GM13977 (cell line): Measurements from ENCODE around the gene BDKRB1.

ENCODE experiments used
- DNase-seq: peaks from one replicate; pipeline ENCODE4 v3.0.0; 2012; ENCODE audit warnings: low spot score
- CTCF ChIP-seq: IDR thresholded peaks from 2 replicates; pipeline ENCODE4 v1.5.1; 2012; ENCODE audit warnings: mild to moderate bottlenecking, control low read depth; ENCODE audit not compliant: insufficient read depth; ENCODE audit errors: extremely low read depth, missing control alignments
- in situ Hi-C: fragments of 300-500 bp; cut with MboI; formaldehyde crosslinking; loops from one replicate; pipeline ENCODE4 v1.12.0; 2022; ENCODE audit warnings: low sequenced_read_pairs, low pct_unique_long_range_greater_than_20kb, mixed read lengths, inconsistent platforms; ENCODE audit not compliant: unreplicated experiment

The BDKRB1 gene

GRCh38 chr14:96252999-96253539 lies 2.9 kb upstream of the BDKRB1 start:
- in situ Hi-C loops, result no loop called here
- no peak for TF ChIP-seq CTCF
- no peak for DNase-seq

- no peak for TF ChIP-seq CTCF
- DNase-seq, result no peak
- in situ Hi-C loops, result no loop called here
Observed at GRCh38 chr14:96254687-96255086, 1.3 kb upstream of the BDKRB1 start.

- no peak for DNase-seq
- in situ Hi-C loops, result no loop called here
Observed at GRCh38 chr14:96256407-96256806, 397 bp downstream of the BDKRB1 start.

GRCh38 chr14:96257056-96257455 lies 1.0 kb downstream of the BDKRB1 start:
- no peak for TF ChIP-seq CTCF
- no peak for DNase-seq
- in situ Hi-C loops, result no loop called here

More at GRCh38 chr14:96256407-96256806, 397 bp downstream of the BDKRB1 start:
- no peak for TF ChIP-seq CTCF

- TF ChIP-seq CTCF, result no peak
- DNase-seq, result no peak
- in situ Hi-C loops, result no loop called here
Observed at GRCh38 chr14:96257900-96258299, 1.9 kb downstream of the BDKRB1 start.

GRCh38 chr14:96260341-96260821 lies 4.4 kb downstream of the BDKRB1 start:
- no peak for DNase-seq
- no peak for TF ChIP-seq CTCF
- in situ Hi-C loops, result no loop called here
